Neural cell (in vitro differentiated cells): ENCODE data around the gene CAMK2B. TPM values are rescaled to one million over a fixed set of nuclear protein-coding genes. Genes with fewer than 3 reads are reported as not detected.

Experiments used
- H2AFZ ChIP-seq: fragments of 200-600, 300-800 bp; sonication (generic), shearing (Covaris generic); 2 replicates; pipeline ENCODE4 v1.6.0; 2014; ENCODE audit warnings: low read depth, mild to moderate bottlenecking, antibody characterized with exemption, low read length, moderate library complexity
- H3F3A ChIP-seq: fragments of 200-600 bp; shearing (Covaris generic); 2 replicates; pipeline ENCODE4 v1.6.1; 2016; ENCODE audit warnings: mild to moderate bottlenecking, moderate library complexity, mixed read lengths, antibody characterized with exemption, low read length; ENCODE audit not compliant: insufficient read depth, poor library complexity, severe bottlenecking
- H3K27ac ChIP-seq: fragments of 200-600, 300-800 bp; sonication (generic), shearing (Covaris generic); 2 replicates; pipeline ENCODE4 v1.5.1; 2014; ENCODE audit warnings: mild to moderate bottlenecking, low read length, moderate library complexity
- H3K27me3 ChIP-seq: fragments of 300-800, 200-600 bp; sonication (generic), shearing (Covaris generic); 2 replicates; pipeline ENCODE4 v1.6.0; 2014; ENCODE audit warnings: mild to moderate bottlenecking, low read depth, low read length, moderate library complexity; ENCODE audit not compliant: insufficient read depth
- H3K36me3 ChIP-seq: fragments of 300-800, 200-600 bp; sonication (generic), shearing (Covaris generic); 2 replicates; pipeline ENCODE4 v1.5.1; 2014; ENCODE audit warnings: mild to moderate bottlenecking, antibody characterized with exemption, low read length, moderate library complexity; ENCODE audit not compliant: insufficient read depth
- H3K4me2 ChIP-seq: fragments of 300-800, 200-600 bp; sonication (generic), shearing (Covaris generic); 2 replicates; pipeline ENCODE4 v1.6.0; 2014; ENCODE audit warnings: mild to moderate bottlenecking, low read length
- H3K4me3 ChIP-seq: fragments of 300-800, 200-600 bp; sonication (generic), shearing (Covaris generic); 2 replicates; pipeline ENCODE4 v1.5.1; 2014; ENCODE audit warnings: mild to moderate bottlenecking, low read length, moderate library complexity
- H3K79me2 ChIP-seq: fragments of 200-600 bp; shearing (Covaris generic); replicated peaks from 2 replicates; pipeline ENCODE4 v1.6.0; 2014; ENCODE audit warnings: mild to moderate bottlenecking, low read length, moderate library complexity; ENCODE audit not compliant: insufficient read depth
- H3K9ac ChIP-seq: fragments of 300-800, 200-600 bp; sonication (generic), shearing (Covaris generic); 2 replicates; pipeline ENCODE4 v1.6.1; 2016; ENCODE audit warnings: mild to moderate bottlenecking, low read length, mixed read lengths
- H3K9me2 ChIP-seq: fragments of 200-600 bp; shearing (Covaris generic); 2 replicates; pipeline ENCODE4 v1.6.1; 2016; ENCODE audit warnings: mild to moderate bottlenecking, low read length, mixed read lengths; ENCODE audit not compliant: insufficient read depth
- H3K9me3 ChIP-seq: fragments of 200-600, 300-800 bp; sonication (generic), shearing (Covaris generic); 2 replicates; pipeline ENCODE4 v1.6.1; 2016; ENCODE audit warnings: mild to moderate bottlenecking, mixed run types, low read length, moderate library complexity, mixed read lengths
- H4K20me1 ChIP-seq: fragments of 200-600 bp; shearing (Covaris generic); 2 replicates; pipeline ENCODE4 v1.6.1; 2016; ENCODE audit warnings: mild to moderate bottlenecking, mixed run types; ENCODE audit not compliant: insufficient read depth
- CTCF ChIP-seq: fragments of 450-650 bp; IDR thresholded peaks from 2 replicates; pipeline ENCODE4 v1.5.1; 2014; ENCODE audit warnings: antibody characterized with exemption, mild to moderate bottlenecking, moderate library complexity; ENCODE audit not compliant: poor library complexity, severe bottlenecking
- EP300 ChIP-seq: fragments of 450-650 bp; conservative IDR thresholded peaks from 2 replicates; pipeline ENCODE4 v1.6.1; 2014; ENCODE audit warnings: antibody characterized with exemption, mild to moderate bottlenecking, moderate library complexity; ENCODE audit not compliant: poor library complexity, severe bottlenecking
- EZH2 ChIP-seq: fragments of 200-600, 300-800 bp; shearing (Covaris generic), sonication (generic); IDR thresholded peaks from 2 replicates; pipeline ENCODE4 v1.6.1; 2014; ENCODE audit warnings: antibody characterized with exemption, low read length, borderline replicate concordance, mild to moderate bottlenecking; ENCODE audit not compliant: insufficient read depth, poor library complexity, severe bottlenecking
- MXI1 ChIP-seq: fragments of 450-650 bp; conservative IDR thresholded peaks from 2 replicates; pipeline ENCODE4 v1.6.1; 2014; ENCODE audit warnings: antibody characterized with exemption, mild to moderate bottlenecking; ENCODE audit not compliant: poor library complexity, severe bottlenecking
- POLR2AphosphoS5 ChIP-seq: IDR thresholded peaks from 2 replicates; pipeline ENCODE4 v1.6.1; 2012
- RAD21 ChIP-seq: fragments of 450-650 bp; conservative IDR thresholded peaks from 2 replicates; pipeline ENCODE4 v1.6.1; 2014; ENCODE audit warnings: antibody characterized with exemption, mild to moderate bottlenecking, moderate library complexity
- REST ChIP-seq: IDR thresholded peaks from 2 replicates; pipeline ENCODE4 v1.6.1; 2012; ENCODE audit warnings: borderline replicate concordance
- SMC3 ChIP-seq: fragments of 450-650 bp; conservative IDR thresholded peaks from 2 replicates; pipeline ENCODE4 v1.6.1; 2014; ENCODE audit warnings: antibody characterized with exemption, mild to moderate bottlenecking, moderate library complexity; ENCODE audit not compliant: poor library complexity
- TAF1 ChIP-seq: IDR thresholded peaks from 2 replicates; pipeline ENCODE4 v1.6.1; 2012; ENCODE audit warnings: low read depth
- polyA plus RNA-seq: library from polyadenylated mRNA; depleted of rRNA; stranded (reverse); fragments of >200 nt; gene quantifications from 2 replicates; pipeline ENCODE4 v1.2.3, GENCODE V29; 2014

CAMK2B gene
- polyA plus RNA-seq, 1 donor from 2014 or later: 67.3 TPM

DNA sequence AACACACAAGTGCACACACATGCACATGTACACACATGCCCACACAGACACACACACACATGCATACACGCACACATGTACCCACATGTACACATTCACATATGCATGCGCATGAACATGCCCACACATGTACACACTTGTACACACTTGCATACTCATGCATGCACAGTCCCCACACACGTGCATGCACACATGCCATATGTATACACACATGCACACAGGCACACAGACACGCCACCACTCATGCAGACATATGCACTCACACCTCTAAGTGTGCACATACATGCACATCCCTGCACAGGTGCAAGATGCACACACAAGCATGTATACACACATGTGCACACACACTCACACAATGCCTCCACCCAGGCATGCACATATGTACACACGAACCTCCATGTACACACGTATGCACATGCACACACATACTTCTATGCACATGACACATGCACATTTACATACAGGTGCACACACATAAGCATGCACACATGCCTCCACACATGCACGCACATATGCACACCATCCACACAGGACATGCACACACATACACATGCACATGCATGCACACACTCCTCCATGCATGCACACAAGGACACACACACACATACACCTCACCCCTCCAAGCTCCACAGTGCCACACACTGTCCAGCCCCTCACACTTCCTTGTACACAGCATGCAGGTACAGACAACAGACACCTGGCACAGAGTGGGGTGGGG lies 78.8 kb downstream of the CAMK2B start:
- H4K20me1 ChIP-seq: no peaks in the 10 kb centered on the region
- no peak overlapping the region for H3K27ac ChIP-seq
- TF ChIP-seq CTCF (no peak), REST (no peak), RAD21 (no peak), EP300 (no peak), EZH2 (no peak), MXI1 (no peak), POLR2AphosphoS5 (no peak), TAF1 (no peak), SMC3 (no peak)
- H3K9ac ChIP-seq: no peak overlapping the region
- no peaks in the 10 kb centered on the region for H3K36me3 ChIP-seq
- H3F3A ChIP-seq: no peaks in the 10 kb centered on the region
- no peaks in the 10 kb centered on the region for H3K9me3 ChIP-seq
- no peaks in the 10 kb centered on the region for H3K79me2 ChIP-seq
- H2AFZ ChIP-seq: no peak overlapping the region
- no peaks in the 10 kb centered on the region for H3K9me2 ChIP-seq
- no peaks in the 10 kb centered on the region for H3K27me3 ChIP-seq
- no peak overlapping the region for H3K4me2 ChIP-seq
- H3K4me3 ChIP-seq: no peak overlapping the region

GRCh38 chr7:44244282-44244681 lies 81.1 kb downstream of the CAMK2B start:
- Histone ChIP-seq H3K9ac (no peak overlapping the region), H2AFZ (no peak overlapping the region), H3K9me2 (no peaks in the 10 kb centered on the region), H3K27ac (no peak overlapping the region), H3K9me3 (no peaks in the 10 kb centered on the region), H3F3A (no peaks in the 10 kb centered on the region), H3K27me3 (no peaks in the 10 kb centered on the region), H3K4me2 (no peak overlapping the region), H3K79me2 (no peaks in the 10 kb centered on the region), H3K36me3 (no peaks in the 10 kb centered on the region), H4K20me1 (no peaks in the 10 kb centered on the region), H3K4me3 (no peak overlapping the region)
- TF ChIP-seq EP300 (no peak), SMC3 (no peak), EZH2 (no peak), POLR2AphosphoS5 (no peak), MXI1 (no peak), RAD21 (no peak), CTCF (no peak), REST (no peak), TAF1 (no peak)
